Measurements from ENCODE around the gene LARP4B. TPM values are rescaled to one million over a fixed set of nuclear protein-coding genes. Genes with fewer than 3 reads are reported as not detected.

The LARP4B gene
- total RNA-seq, 1 donor from 2014 or later = 101 TPM

DNA sequence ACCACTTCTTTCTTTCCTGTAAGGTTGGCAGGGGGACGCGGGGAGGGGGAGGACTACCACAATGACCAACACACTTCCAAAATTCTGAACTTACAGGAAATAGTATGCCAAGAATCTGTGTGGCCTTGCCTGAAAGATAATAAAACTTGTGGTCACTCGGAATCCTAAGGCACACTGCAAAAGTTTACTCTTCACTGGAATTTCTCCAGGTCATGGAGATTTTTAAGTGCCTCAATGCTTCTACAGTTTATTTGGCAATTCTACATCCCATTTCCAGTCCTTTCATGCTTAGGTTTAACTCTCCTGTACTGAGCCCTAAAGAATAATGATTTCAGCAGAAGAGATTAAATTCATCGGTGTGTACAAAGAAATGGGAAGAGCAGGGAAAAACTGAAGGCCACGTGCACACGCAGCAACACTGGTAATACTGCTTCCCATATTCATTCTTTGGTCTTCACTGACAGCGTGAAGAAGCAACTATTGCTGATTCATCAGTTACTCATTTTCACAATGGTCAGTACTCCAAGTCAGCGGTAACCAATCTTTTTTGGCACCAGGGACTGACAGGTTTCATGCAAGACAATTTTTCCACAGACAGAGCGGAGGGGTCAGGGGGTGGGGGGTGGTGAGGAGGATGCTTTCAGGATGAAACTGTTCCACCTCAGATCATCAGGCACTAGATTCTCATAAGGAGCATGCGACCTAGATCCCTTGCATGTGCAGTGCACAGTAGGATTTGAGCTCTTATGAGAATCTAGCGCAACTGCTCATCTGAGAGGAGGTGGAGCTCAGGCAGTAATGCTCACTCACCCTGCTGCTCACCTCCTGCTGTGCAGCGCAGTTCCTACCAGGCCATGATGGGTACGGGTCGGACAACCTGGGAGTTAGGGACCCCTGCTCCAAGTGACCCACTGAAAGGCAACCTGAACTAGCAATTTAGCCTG lies 9.8 kb downstream of the LARP4B start:
- Mint-ChIP-seq H3K4me1 (ENCODE audit: low read depth, unreplicated experiment) (peaks cover 30% of the 10 kb centered on the region), H3K9me3 (ENCODE audit: unreplicated experiment) (no peaks in the 10 kb centered on the region), H3K4me3 (ENCODE audit: unreplicated experiment) (peak overlapping the region; percentile 30), H3K27me3 (ENCODE audit: low read depth, unreplicated experiment) (no peaks in the 10 kb centered on the region), H3K27ac (ENCODE audit: unreplicated experiment) (peak overlapping the region; percentile 80), H3K36me3 (ENCODE audit: low read depth, unreplicated experiment) (peaks cover 7% of the 10 kb centered on the region)
- peak overlapping the region; percentile 15 for H3K9ac ChIP-seq (ENCODE audit: low read length)
- DNase-seq (ENCODE audit: low read depth) (peak; percentile 85), FAIRE-seq (no peak)
- peak overlapping the region; percentile 45 for H3K27ac ChIP-seq (ENCODE audit: low read depth, low read length)
- H3K4me3 ChIP-seq (ENCODE audit: insufficient read depth, low read depth, low read length) = no peak overlapping the region
- peaks cover 14% of the 10 kb centered on the region for H3K4me1 ChIP-seq (ENCODE audit: insufficient read depth, low read length)
- peak overlapping the region; percentile 69 for H3K4me2 ChIP-seq (ENCODE audit: low read length)
- no peaks in the 10 kb centered on the region for H3K27me3 ChIP-seq (ENCODE audit: insufficient read depth, low read length)
- peaks cover 98% of the 10 kb centered on the region for H3K79me2 ChIP-seq (ENCODE audit: insufficient read depth, low read length)
- no peak overlapping the region for H2AFZ ChIP-seq (ENCODE audit: low read depth, low read length)
- no peaks in the 10 kb centered on the region for H3K36me3 ChIP-seq (ENCODE audit: insufficient read depth, low read length)
- H4K20me1 ChIP-seq (ENCODE audit: insufficient read depth, low read length) = peaks cover 93% of the 10 kb centered on the region
- TF ChIP-seq EZH2 (IDR thresholded peaks at IDR 0.05; ENCODE audit: insufficient read depth, low read length) = no peak
- TF ChIP-seq, protein P1, sequence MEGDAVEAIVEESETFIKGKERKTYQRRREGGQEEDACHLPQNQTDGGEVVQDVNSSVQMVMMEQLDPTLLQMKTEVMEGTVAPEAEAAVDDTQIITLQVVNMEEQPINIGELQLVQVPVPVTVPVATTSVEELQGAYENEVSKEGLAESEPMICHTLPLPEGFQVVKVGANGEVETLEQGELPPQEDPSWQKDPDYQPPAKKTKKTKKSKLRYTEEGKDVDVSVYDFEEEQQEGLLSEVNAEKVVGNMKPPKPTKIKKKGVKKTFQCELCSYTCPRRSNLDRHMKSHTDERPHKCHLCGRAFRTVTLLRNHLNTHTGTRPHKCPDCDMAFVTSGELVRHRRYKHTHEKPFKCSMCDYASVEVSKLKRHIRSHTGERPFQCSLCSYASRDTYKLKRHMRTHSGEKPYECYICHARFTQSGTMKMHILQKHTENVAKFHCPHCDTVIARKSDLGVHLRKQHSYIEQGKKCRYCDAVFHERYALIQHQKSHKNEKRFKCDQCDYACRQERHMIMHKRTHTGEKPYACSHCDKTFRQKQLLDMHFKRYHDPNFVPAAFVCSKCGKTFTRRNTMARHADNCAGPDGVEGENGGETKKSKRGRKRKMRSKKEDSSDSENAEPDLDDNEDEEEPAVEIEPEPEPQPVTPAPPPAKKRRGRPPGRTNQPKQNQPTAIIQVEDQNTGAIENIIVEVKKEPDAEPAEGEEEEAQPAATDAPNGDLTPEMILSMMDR (IDR thresholded peaks at IDR 0.05; ENCODE audit: insufficient read depth, low read depth, low read length) = no peak
- H3K9me3 ChIP-seq (ENCODE audit: insufficient read depth, low read depth, low read length) = no peaks in the 10 kb centered on the region

GRCh38 chr10:920450-920849 lies 11.1 kb downstream of the LARP4B start:
- H2AFZ ChIP-seq (ENCODE audit: low read depth, low read length) = no peak overlapping the region
- H3K9ac ChIP-seq (ENCODE audit: low read length) = no peak overlapping the region
- no peak overlapping the region for H3K4me3 ChIP-seq (ENCODE audit: insufficient read depth, low read depth, low read length)
- Mint-ChIP-seq H3K27ac (ENCODE audit: unreplicated experiment) (no peak overlapping the region), H3K4me1 (ENCODE audit: low read depth, unreplicated experiment) (peaks cover 30% of the 10 kb centered on the region), H3K4me3 (ENCODE audit: unreplicated experiment) (no peak overlapping the region), H3K36me3 (ENCODE audit: low read depth, unreplicated experiment) (peaks cover 4% of the 10 kb centered on the region), H3K9me3 (ENCODE audit: unreplicated experiment) (no peaks in the 10 kb centered on the region), H3K27me3 (ENCODE audit: low read depth, unreplicated experiment) (no peaks in the 10 kb centered on the region)
- peaks cover 98% of the 10 kb centered on the region for H3K79me2 ChIP-seq (ENCODE audit: insufficient read depth, low read length)
- no peak overlapping the region for H3K27ac ChIP-seq (ENCODE audit: low read depth, low read length)
- H3K27me3 ChIP-seq (ENCODE audit: insufficient read depth, low read length) = no peaks in the 10 kb centered on the region
- H4K20me1 ChIP-seq (ENCODE audit: insufficient read depth, low read length) = peaks cover 95% of the 10 kb centered on the region
- H3K4me1 ChIP-seq (ENCODE audit: insufficient read depth, low read length) = peaks cover 14% of the 10 kb centered on the region
- no peaks in the 10 kb centered on the region for H3K36me3 ChIP-seq (ENCODE audit: insufficient read depth, low read length)
- DNase-seq (ENCODE audit: low read depth) (no peak), FAIRE-seq (no peak)
- TF ChIP-seq EZH2 (IDR thresholded peaks at IDR 0.05; ENCODE audit: insufficient read depth, low read length) = no peak
- TF ChIP-seq, protein P1 (IDR thresholded peaks at IDR 0.05; ENCODE audit: insufficient read depth, low read depth, low read length) = no peak
- no peak overlapping the region for H3K4me2 ChIP-seq (ENCODE audit: low read length)
- H3K9me3 ChIP-seq (ENCODE audit: insufficient read depth, low read depth, low read length) = no peaks in the 10 kb centered on the region

DNA sequence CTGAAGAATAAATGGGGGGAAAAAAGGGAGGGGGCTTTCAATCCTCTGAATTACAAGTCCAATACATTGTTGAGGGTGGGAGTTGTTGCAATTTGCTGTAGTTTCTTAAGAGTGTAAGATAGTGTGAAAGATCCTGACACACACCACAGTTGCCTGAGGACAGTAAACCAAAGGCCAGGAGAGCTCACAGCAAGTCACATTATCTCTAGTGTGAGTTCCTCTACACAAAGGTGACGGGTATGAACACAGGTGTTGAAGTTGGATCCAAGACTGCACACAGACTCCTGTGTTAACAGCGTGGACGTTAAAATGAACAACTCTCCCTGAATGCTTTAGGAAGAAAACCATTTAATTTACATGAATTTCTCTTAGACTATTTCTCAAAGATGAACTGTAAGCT lies 12.0 kb downstream of the LARP4B start:
- Mint-ChIP-seq H3K9me3 (ENCODE audit: unreplicated experiment) (no peaks in the 10 kb centered on the region), H3K27ac (ENCODE audit: unreplicated experiment) (peak overlapping the region; percentile 34), H3K36me3 (ENCODE audit: low read depth, unreplicated experiment) (peaks cover 4% of the 10 kb centered on the region), H3K4me3 (ENCODE audit: unreplicated experiment) (no peak overlapping the region), H3K4me1 (ENCODE audit: low read depth, unreplicated experiment) (peaks cover 29% of the 10 kb centered on the region), H3K27me3 (ENCODE audit: low read depth, unreplicated experiment) (no peaks in the 10 kb centered on the region)
- H3K4me1 ChIP-seq (ENCODE audit: insufficient read depth, low read length) = peaks cover 14% of the 10 kb centered on the region
- H3K4me2 ChIP-seq (ENCODE audit: low read length) = no peak overlapping the region
- H3K27ac ChIP-seq (ENCODE audit: low read depth, low read length) = no peak overlapping the region
- no peak for DNase-seq (ENCODE audit: low read depth)
- H2AFZ ChIP-seq (ENCODE audit: low read depth, low read length) = no peak overlapping the region
- TF ChIP-seq EZH2 (IDR thresholded peaks at IDR 0.05; ENCODE audit: insufficient read depth, low read length) = no peak
- TF ChIP-seq, protein P1 (IDR thresholded peaks at IDR 0.05; ENCODE audit: insufficient read depth, low read depth, low read length) = no peak
- H3K4me3 ChIP-seq (ENCODE audit: insufficient read depth, low read depth, low read length) = no peak overlapping the region
- FAIRE-seq = no peak
- no peaks in the 10 kb centered on the region for H3K27me3 ChIP-seq (ENCODE audit: insufficient read depth, low read length)
- peaks cover 94% of the 10 kb centered on the region for H4K20me1 ChIP-seq (ENCODE audit: insufficient read depth, low read length)
- no peaks in the 10 kb centered on the region for H3K36me3 ChIP-seq (ENCODE audit: insufficient read depth, low read length)
- H3K9me3 ChIP-seq (ENCODE audit: insufficient read depth, low read depth, low read length) = no peaks in the 10 kb centered on the region
- no peak overlapping the region for H3K9ac ChIP-seq (ENCODE audit: low read length)
- H3K79me2 ChIP-seq (ENCODE audit: insufficient read depth, low read length) = peaks cover 98% of the 10 kb centered on the region

Data from astrocyte (in vitro differentiated cells and primary cell).